Epithelial cell of prostate (primary cell): ENCODE results near the gene GMPR.
"Not testable (repeated sequence)": the region's sequence is repeated elsewhere in the genome, so short reads cannot be mapped to it uniquely, and the experiment has no call there.

ENCODE experiments used
- DNase-seq: peaks from one replicate; pipeline ENCODE4 v3.0.0-alpha.2; 2011; ENCODE audit warnings: low read depth, low spot score
- H3K27ac ChIP-seq: fragments of 450-650 bp; 2 replicates; pipeline ENCODE4 v1.5.1; 2017; ENCODE audit warnings: mild to moderate bottlenecking

GMPR gene

GRCh38 chr6:16243664-16244063 is 5.3 kb downstream of the GMPR start:
- H3K27ac ChIP-seq: no peak overlapping the region
- no peak for DNase-seq

DNA sequence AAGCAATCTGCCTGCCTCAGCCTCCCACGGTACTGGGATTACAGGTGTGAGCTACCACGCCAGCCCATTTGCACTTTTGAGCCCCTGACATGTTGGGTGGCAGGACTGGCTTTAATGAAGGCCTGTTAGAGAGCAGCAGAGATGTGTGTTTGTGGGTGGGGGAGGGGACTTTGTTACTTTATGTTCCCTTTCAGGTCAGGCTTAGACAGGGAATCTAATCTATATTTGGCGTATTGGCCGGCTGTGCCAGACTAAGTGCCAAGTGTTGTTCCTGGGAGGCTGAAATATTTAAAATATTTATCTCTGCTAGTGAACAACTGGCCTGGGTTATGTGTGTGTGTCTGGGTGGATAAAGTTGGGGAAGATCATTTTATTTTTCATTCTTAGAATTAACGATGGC is 6.1 kb downstream of the GMPR start:
- no peak overlapping the region for H3K27ac ChIP-seq
- DNase-seq: no peak

GRCh38 chr6:16244869-16245451 is 6.6 kb downstream of the GMPR start:
- no peak overlapping the region for H3K27ac ChIP-seq
- DNase-seq: peak; percentile 18

DNA sequence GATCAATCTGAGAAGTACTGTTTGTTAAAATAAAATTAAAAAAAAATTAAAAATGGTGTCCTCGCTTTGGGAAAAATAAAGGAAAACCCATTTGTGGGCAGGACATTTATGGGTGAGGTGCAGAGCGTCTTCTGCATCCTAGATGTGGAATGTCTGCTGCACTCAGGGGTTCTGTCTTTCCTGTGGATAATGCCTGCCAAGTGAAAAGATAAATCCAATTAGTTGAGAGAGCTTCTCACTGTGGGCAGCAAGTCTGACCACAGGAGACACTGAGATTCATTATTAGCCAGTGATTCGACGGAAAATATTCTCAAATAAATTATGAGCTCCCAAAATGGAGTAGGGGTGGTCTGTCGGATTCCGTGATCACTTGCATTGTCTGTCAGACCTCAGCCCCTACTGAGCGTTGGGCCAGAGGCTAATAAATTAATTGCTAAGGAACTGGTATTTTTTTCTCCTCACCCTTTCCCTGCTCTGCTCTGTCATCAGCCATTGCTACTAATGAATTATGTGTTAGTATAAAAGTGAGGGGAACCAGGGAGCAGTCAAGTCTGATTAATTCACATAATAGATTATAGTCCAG is 10.0 kb downstream of the GMPR start:
- no peak for DNase-seq

DNA sequence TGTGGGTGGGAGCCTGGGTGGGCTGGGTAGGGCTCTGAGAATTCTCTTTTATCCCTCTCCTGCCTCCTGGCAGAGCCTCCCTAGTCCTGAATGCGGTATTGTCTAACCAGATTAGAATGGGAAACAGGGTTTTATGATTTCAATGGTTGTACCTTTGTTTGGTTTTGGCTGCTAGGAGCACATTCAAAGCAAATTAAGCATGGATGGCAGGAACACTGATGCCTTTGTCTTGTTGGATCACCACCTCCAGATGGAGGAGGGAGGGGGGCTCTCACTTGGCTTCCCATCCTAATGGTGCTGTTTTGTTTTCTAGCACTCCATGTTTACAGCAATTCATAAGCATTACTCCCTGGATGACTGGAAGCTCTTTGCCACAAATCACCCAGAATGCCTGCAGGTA is 11.6 kb downstream of the GMPR start:
- H3K27ac ChIP-seq: no peak overlapping the region
- no peak for DNase-seq

More for the DNA sequence above, 10.0 kb downstream of the GMPR start:
- H3K27ac ChIP-seq: no peak overlapping the region

DNA sequence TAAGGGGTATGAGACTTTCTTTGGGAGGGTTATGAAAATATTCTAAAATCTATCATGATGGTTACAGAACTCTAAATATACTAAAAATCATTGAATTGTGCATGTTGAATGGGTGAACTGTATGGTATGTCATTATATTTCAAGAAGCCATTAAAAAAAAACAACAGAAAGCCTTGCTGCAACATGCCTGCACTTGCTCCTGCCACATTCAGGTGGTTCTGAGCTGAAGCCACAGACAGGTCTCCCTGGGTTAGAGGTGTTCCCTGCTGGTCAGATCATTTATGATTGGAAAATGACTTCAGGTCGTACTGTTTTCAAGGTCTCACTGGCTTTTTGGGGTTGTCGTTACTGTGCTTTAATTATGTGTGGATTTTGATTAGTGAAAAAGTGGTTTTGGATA is 13.3 kb downstream of the GMPR start:
- H3K27ac ChIP-seq: no peak overlapping the region
- peak; percentile 18 for DNase-seq

GRCh38 chr6:16252686-16253299 is 14.4 kb downstream of the GMPR start:
- no peak for DNase-seq

GRCh38 chr6:16253399-16254144 is 15.2 kb downstream of the GMPR start:
- no peak for DNase-seq
- no peak overlapping the region for H3K27ac ChIP-seq

More at GRCh38 chr6:16252686-16253299, 14.4 kb downstream of the GMPR start:
- no peak overlapping the region for H3K27ac ChIP-seq

- no peak overlapping the region for H3K27ac ChIP-seq
- DNase-seq: no peak
Measured at GRCh38 chr6:16254535-16254934, 16.1 kb downstream of the GMPR start.

DNA sequence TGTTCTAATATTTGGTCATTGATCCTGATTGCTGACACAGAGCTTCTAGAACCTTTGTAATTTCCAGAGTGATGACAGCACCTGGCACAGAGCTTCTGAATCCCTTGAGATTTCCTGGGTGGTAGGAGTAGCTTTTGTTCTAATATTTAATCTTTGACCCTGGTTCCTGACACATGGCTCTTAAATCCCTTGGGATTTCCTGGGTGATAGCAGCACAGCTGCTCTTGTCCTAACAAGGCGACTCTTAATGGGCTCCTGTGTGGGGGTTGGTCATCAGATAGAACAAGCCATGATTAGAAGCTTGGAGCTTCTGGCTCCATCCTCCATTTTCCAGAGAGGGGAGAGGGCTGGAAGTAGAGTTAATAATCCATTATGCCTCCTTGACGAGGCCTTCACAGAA is 18.4 kb downstream of the GMPR start:
- no peak overlapping the region for H3K27ac ChIP-seq
- no peak for DNase-seq

GRCh38 chr6:16257999-16258708 is 19.8 kb downstream of the GMPR start:
- no peak overlapping the region for H3K27ac ChIP-seq
- DNase-seq: peak; percentile 31

DNA sequence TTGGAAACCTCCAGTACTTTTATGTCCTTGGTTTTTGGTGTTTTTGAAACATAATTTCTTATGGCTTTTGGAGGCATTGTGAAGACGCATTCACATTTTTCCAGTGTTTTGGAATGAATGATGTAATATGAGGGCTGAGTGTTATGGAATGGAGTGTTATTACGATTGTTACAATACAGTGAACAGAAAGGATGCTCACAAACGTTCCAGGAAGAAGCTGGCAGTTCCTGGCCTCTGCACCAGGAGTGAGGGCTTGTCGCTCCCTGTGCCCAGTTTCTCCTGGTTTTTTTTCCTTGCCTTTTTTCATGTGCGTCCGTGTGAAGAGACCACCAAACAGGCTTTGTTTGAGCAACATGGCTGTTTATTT is 20.3 kb downstream of the GMPR start:
- H3K27ac ChIP-seq: no peak overlapping the region
- DNase-seq: no peak

- H3K27ac ChIP-seq, DNase-seq: not testable (repeated sequence)
Measured at GRCh38 chr6:16259604-16260003, 21.2 kb downstream of the GMPR start.

DNA sequence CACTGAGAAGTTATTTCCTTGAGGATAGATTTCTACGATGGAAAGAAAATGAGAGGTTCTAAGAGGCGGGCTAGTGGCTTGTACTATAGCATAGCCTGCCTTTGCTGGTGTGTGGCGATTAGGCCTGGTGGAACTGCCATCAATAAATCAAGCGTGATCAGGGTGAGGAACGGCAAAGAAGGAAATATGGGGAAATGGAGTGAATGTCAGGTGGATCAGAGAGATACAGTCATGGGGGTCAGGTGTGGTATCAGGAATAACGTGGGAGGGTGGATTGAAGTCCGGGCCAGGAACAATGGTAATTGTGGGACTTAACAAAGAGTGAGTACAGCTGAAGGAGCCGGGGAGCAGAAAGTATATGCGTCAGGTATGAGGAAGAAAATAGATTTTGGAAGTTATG is 22.2 kb downstream of the GMPR start:
- not testable (repeated sequence) for DNase-seq, H3K27ac ChIP-seq

- DNase-seq, H3K27ac ChIP-seq: not testable (repeated sequence)
Measured at GRCh38 chr6:16262773-16263172, 24.4 kb downstream of the GMPR start.

- not testable (repeated sequence) for H3K27ac ChIP-seq, DNase-seq
Measured at GRCh38 chr6:16263464-16264099, 25.2 kb downstream of the GMPR start.

DNA sequence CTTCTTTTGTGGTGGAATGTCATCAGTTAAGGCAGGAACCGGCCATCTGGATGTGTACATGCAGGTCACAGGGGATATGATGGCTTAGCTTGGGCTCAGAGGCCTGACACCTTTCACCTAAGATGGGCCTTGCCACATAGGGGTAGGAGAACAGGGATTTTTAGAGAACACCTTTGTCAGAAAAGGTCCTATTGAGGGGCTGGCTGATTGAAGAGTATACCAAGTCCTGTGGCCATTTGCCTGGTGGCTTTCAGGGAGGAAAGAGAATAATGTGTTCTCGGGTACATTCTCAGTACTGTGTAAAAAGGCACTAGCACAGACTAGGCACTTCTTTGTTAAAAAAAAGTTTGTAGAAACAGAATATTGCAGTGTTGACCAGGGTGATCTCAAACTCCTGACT is 26.4 kb downstream of the GMPR start:
- H3K27ac ChIP-seq: no peak overlapping the region

GRCh38 chr6:16265351-16266341 is 27.3 kb downstream of the GMPR start:
- H3K27ac ChIP-seq: no peak overlapping the region
- no peak for DNase-seq

More for the DNA sequence above, 26.4 kb downstream of the GMPR start:
- DNase-seq: no peak
